Measurements from ENCODE around the gene GJC1. TPM values are rescaled to one million over a fixed set of nuclear protein-coding genes. Genes with fewer than 3 reads are reported as not detected.

Gene GJC1
- total and polyA plus RNA-seq, 9 of the 15 experiments (the other 6 are each of a cell fraction or from before 2014, with no cell fraction given), result 0.04 to 1.4 (median 0.18) TPM; not detected in 1

GRCh38 chr17:44752953-44753861 is 76.9 kb downstream of the GJC1 start:
- no peak overlapping the region for H3K4me2 ChIP-seq (ENCODE audit: insufficient read depth, low read length)
- H3K36me3 ChIP-seq (ENCODE audit: control insufficient read depth, insufficient read depth, low read length), result peaks cover 31% of the 10 kb centered on the region; the same call in 2 of the 3 replicates
- no peak overlapping the region; a peak in 1 of 4 replicates for H3K9ac ChIP-seq (ENCODE audit: insufficient read depth in 1 of 2, low read depth in 2 of 2, low read length in 2 of 2)
- H3K27me3 ChIP-seq (ENCODE audit: control insufficient read depth in 2 of 2, insufficient read depth in 2 of 2, low read length in 2 of 2), result peaks cover 2 to 12% of the 10 kb centered on the region in 2 experiments; a peak in 3 of 5 replicates
- H3K4me3 ChIP-seq, result no peak overlapping the region
- no peak for ATAC-seq
- 56% methylated on average over 16 of the region's 17 CpGs for WGBS (ENCODE audit: insufficient coverage, low coverage, missing lambda C conversion rate)
- CTCF ChIA-PET (ENCODE audit: low intra/inter-chr PET ratio), result no interaction called here
- H3K79me2 ChIP-seq (ENCODE audit: control insufficient read depth, insufficient read depth, low read length), result no peaks in the 10 kb centered on the region
- peaks cover 12% of the 10 kb centered on the region; the same call in 1 of the 2 replicates for H4K20me1 ChIP-seq (replicated peaks; ENCODE audit: control insufficient read depth, insufficient read depth, low read length)
- no peak overlapping the region for H3K27ac ChIP-seq (ENCODE audit: extremely low read depth, low read depth, low read length)
- DNase-seq (ENCODE audit: extremely low read depth in 1 of 4, low spot score in 3 of 4), result no peak
- POLR2A ChIA-PET, result interaction anchor here (0.6 to 1.7 kb wide), 3 partner anchors 9 to 113 kb away, joined by 3 read pairs; no protein-coding TSS in a partner anchor
- H3K9me3 ChIP-seq (replicated peaks; ENCODE audit: control insufficient read depth, insufficient read depth, low read depth, low read length), result no peaks in the 10 kb centered on the region
- no TSS peak for BruUV-seq (replicated peaks)
- no peaks in the 10 kb centered on the region for H3K9me1 ChIP-seq (ENCODE audit: control insufficient read depth, insufficient read depth, low read length)
- TF ChIP-seq POLR2G (IDR thresholded peaks at IDR 0.05; ENCODE audit: low read depth, low read length), result peak; percentile 60
- no peak for TF ChIP-seq THRAP3 (IDR thresholded peaks at IDR 0.05; ENCODE audit: borderline replicate concordance)
- no peak for TF ChIP-seq PTTG1 (tag; IDR thresholded peaks at IDR 0.05; ENCODE audit: low read depth)
- TF ChIP-seq POLR2A (conservative IDR thresholded peaks at IDR 0.05), result peak; percentile 7; the same call in 1 of the 2 replicates
- TF ChIP-seq BCOR (IDR thresholded peaks at IDR 0.05), result 0 out of 2 replicates have a peak, but pooled peaks have one; percentile 18
- no peak for TF ChIP-seq PHB2 (IDR thresholded peaks at IDR 0.05; ENCODE audit: low read depth)
- TF ChIP-seq ZFP36 (IDR thresholded peaks at IDR 0.05; ENCODE audit: low read depth, low read length, partially characterized antibody), result peak; percentile 63
- no peak overlapping the region for H2AFZ ChIP-seq (ENCODE audit: low read depth, low read length)
- H3K4me1 ChIP-seq (replicated peaks in 1 of 2; ENCODE audit: control insufficient read depth in 2 of 2, insufficient read depth in 2 of 2, low read length in 2 of 2), result peaks cover 0 to 12% of the 10 kb centered on the region in 2 experiments; a peak in 2 of 5 replicates
- FAIRE-seq, result no peak
- in situ Hi-C loops (cut with MboI), result no loop called here
- intact Hi-C loops (cut with micrococcal nuclease), result no loop called here
